ENCODE data around the gene BAD.
A peak's percentile ranks its signal among the peaks of the same experiment; 100 is the strongest.
"Not testable (repeated sequence)": the region's sequence is repeated elsewhere in the genome, so short reads cannot be mapped to it uniquely, and the experiment has no call there.

Gene BAD

GRCh38 chr11:64255135-64256128, 29.0 kb downstream of the BAD start:
- DNase-seq, result no peak

- no peak for DNase-seq
Observed at GRCh38 chr11:64254326-64254725, 30.1 kb downstream of the BAD start.

- DNase-seq, result no peak
Observed at GRCh38 chr11:64253481-64253880, 31.0 kb downstream of the BAD start.

GRCh38 chr11:64253043-64253442, 31.4 kb downstream of the BAD start:
- no peak for DNase-seq

GRCh38 chr11:64252003-64252872, 32.2 kb downstream of the BAD start:
- DNase-seq, result no peak

- no peak for DNase-seq
Observed at GRCh38 chr11:64251753-64252002, 32.8 kb downstream of the BAD start.

GRCh38 chr11:64251016-64251752, 33.3 kb downstream of the BAD start, which contains the start of gene PLCB3:
TSS of gene PLCB3 (plus strand) at chr11:64251530. CDS start at chr11:64251650, 120 bp downstream.
- no peak for DNase-seq

GRCh38 chr11:64250415-64251015, 34.0 kb downstream of the BAD start:
- DNase-seq, result no peak

- DNase-seq, result no peak
Observed at GRCh38 chr11:64249563-64250414, 34.7 kb downstream of the BAD start.

- no peak for DNase-seq
Observed at GRCh38 chr11:64249038-64249437, 35.4 kb downstream of the BAD start.

- no peak for DNase-seq
Observed at GRCh38 chr11:64248578-64248977, 35.9 kb downstream of the BAD start.

- no peak for DNase-seq
Observed at GRCh38 chr11:64247729-64248531, 36.5 kb downstream of the BAD start.

GRCh38 chr11:64246871-64247728, 37.4 kb downstream of the BAD start, which contains the start of gene PPP1R14B:
TSS of gene PPP1R14B (minus strand) at chr11:64246943. CDS start at chr11:64246673, 270 bp downstream.
- peak; percentile 60 for DNase-seq

- DNase-seq, result not testable (repeated sequence)
Observed at GRCh38 chr11:64246621-64246870, 37.9 kb downstream of the BAD start.

- no peak for DNase-seq
Observed at GRCh38 chr11:64245797-64246620, 38.5 kb downstream of the BAD start.

GRCh38 chr11:64245401-64245796, 39.1 kb downstream of the BAD start:
- no peak for DNase-seq

- no peak for DNase-seq
Observed at GRCh38 chr11:64244966-64245365, 39.5 kb downstream of the BAD start.

- DNase-seq, result no peak
Observed at GRCh38 chr11:64244107-64244506, 40.4 kb downstream of the BAD start.

GRCh38 chr11:64243236-64243854, 41.1 kb downstream of the BAD start:
- no peak for DNase-seq

All from DMS 273 treated with DMSO at 0.1 percent for 48 hours (cell line).